ENCODE data around the gene CNMD.

Gene CNMD

GRCh38 chr13:52677823-52678222, 61.8 kb downstream of the CNMD start:
- no peak for DNase-seq

- DNase-seq: no peak
Measured at GRCh38 chr13:52673465-52673864, 66.2 kb downstream of the CNMD start.

GRCh38 chr13:52670726-52671125, 68.9 kb downstream of the CNMD start:
- no peak for DNase-seq

GRCh38 chr13:52669677-52670076, 69.9 kb downstream of the CNMD start:
- DNase-seq: no peak

GRCh38 chr13:52665325-52665724, 74.3 kb downstream of the CNMD start:
- DNase-seq: peak; percentile 17

- no peak for DNase-seq
Measured at GRCh38 chr13:52664272-52664671, 75.3 kb downstream of the CNMD start.

- no peak for DNase-seq
Measured at GRCh38 chr13:52659340-52659739, 80.3 kb downstream of the CNMD start.
